Right atrium auricular region (tissue), 2 donors: ENCODE measurements around the gene KLRC3. TPM values are rescaled to one million over a fixed set of nuclear protein-coding genes. Genes with fewer than 3 reads are reported as not detected.
A peak's percentile ranks its signal among the peaks of the same experiment; 100 is the strongest.

Source experiments
- DNase-seq: peaks from one replicate; pipeline ENCODE4 v3.0.0-alpha.2; 2019; ENCODE audit warnings: low spot score
- H3K27ac ChIP-seq, 2 donors: fragments of 200-600 bp; sonication (generic); 1 replicate in 1 of 2; 2 replicates in 1 of 2; pipeline ENCODE4 v1.5.1; 2016 to 2019
- H3K27me3 ChIP-seq, 2 donors: fragments of 200-600 bp; sonication (generic); one replicate each; pipeline versions ENCODE4 v1.5.1 to v1.6.0; 2017 to 2019
- H3K36me3 ChIP-seq: fragments of 200-600 bp; sonication (generic); one replicate; pipeline ENCODE4 v1.5.1; 2016
- H3K4me1 ChIP-seq, 2 donors: fragments of 200-600 bp; sonication (generic); one replicate each; pipeline versions ENCODE4 v1.5.1 to v1.6.0; 2017 to 2019
- H3K4me3 ChIP-seq, 2 donors: fragments of 200-600 bp; sonication (generic); 1 replicate in 1 of 2; 2 replicates in 1 of 2; pipeline ENCODE4 v1.5.1; 2017 to 2019; ENCODE audit warnings: mild to moderate bottlenecking in 1 of 2, moderate library complexity in 1 of 2
- H3K9me3 ChIP-seq, 2 donors: fragments of 200-600 bp; sonication (generic); one replicate each; pipeline ENCODE4 v1.5.1; 2019
- CTCF ChIP-seq, 2 donors: fragments of 200-600 bp; sonication (generic); IDR thresholded peaks; one replicate each; pipeline ENCODE4 v1.5.1; 2019; ENCODE audit warnings: antibody characterized with exemption in 2 of 2
- total RNA-seq, 2 donors: library from RNA; depleted of rRNA; stranded (reverse); fragments of >200 nt; gene quantifications; one replicate each; pipeline ENCODE4 v1.1.0, GENCODE V29; 2016

KLRC3 gene
- total RNA-seq, 2 donors from 2014 or later: not detected

- no peaks in the 10 kb centered on the region for H3K9me3 ChIP-seq
- TF ChIP-seq CTCF (IDR thresholded peaks at IDR 0.05): no peak
- peak overlapping the region; percentile 63 to 67 for H3K4me3 ChIP-seq
- H3K27me3 ChIP-seq: no peaks in the 10 kb centered on the region
- no peaks in the 10 kb centered on the region for H3K36me3 ChIP-seq
- peaks cover 0 to 20% of the 10 kb centered on the region in 2 donors for H3K4me1 ChIP-seq
- DNase-seq: no peak
- H3K27ac ChIP-seq: peak overlapping the region; percentile 84 to 92
Measured at GRCh38 chr12:10364815-10365622, 55.4 kb downstream of the KLRC3 start.

- H3K27me3 ChIP-seq: no peaks in the 10 kb centered on the region
- peak overlapping the region; percentile 63 to 67 for H3K4me3 ChIP-seq
- TF ChIP-seq CTCF (IDR thresholded peaks at IDR 0.05): no peak
- peak overlapping the region; percentile 84 to 92 for H3K27ac ChIP-seq
- DNase-seq: no peak
- H3K4me1 ChIP-seq: peaks cover 0 to 20% of the 10 kb centered on the region in 2 donors
- no peaks in the 10 kb centered on the region for H3K9me3 ChIP-seq
- H3K36me3 ChIP-seq: no peaks in the 10 kb centered on the region
Measured at GRCh38 chr12:10363914-10364814, 56.2 kb downstream of the KLRC3 start.

GRCh38 chr12:10363658-10363913 lies 56.8 kb downstream of the KLRC3 start:
- Histone ChIP-seq H3K36me3 (no peaks in the 10 kb centered on the region), H3K27ac (peak overlapping the region; percentile 84 to 92), H3K4me3 (peak overlapping the region in 1 of 2 donors; percentile 67), H3K27me3 (no peaks in the 10 kb centered on the region), H3K9me3 (no peaks in the 10 kb centered on the region), H3K4me1 (peaks cover 0 to 20% of the 10 kb centered on the region in 2 donors)
- TF ChIP-seq CTCF (IDR thresholded peaks at IDR 0.05): no peak
- no peak for DNase-seq

GRCh38 chr12:10362828-10363657 lies 57.4 kb downstream of the KLRC3 start:
- Histone ChIP-seq H3K9me3 (no peaks in the 10 kb centered on the region), H3K4me3 (no peak overlapping the region), H3K27ac (peak overlapping the region; percentile 84 to 92), H3K27me3 (no peaks in the 10 kb centered on the region), H3K36me3 (no peaks in the 10 kb centered on the region), H3K4me1 (peaks cover 0 to 20% of the 10 kb centered on the region in 2 donors)
- no peak for TF ChIP-seq CTCF (IDR thresholded peaks at IDR 0.05)
- no peak for DNase-seq

GRCh38 chr12:10362325-10362724 lies 58.1 kb downstream of the KLRC3 start:
- H3K27me3 ChIP-seq: no peaks in the 10 kb centered on the region
- H3K4me3 ChIP-seq: no peak overlapping the region
- peaks cover 0 to 20% of the 10 kb centered on the region in 2 donors for H3K4me1 ChIP-seq
- no peaks in the 10 kb centered on the region for H3K9me3 ChIP-seq
- no peaks in the 10 kb centered on the region for H3K36me3 ChIP-seq
- H3K27ac ChIP-seq: no peak overlapping the region
- DNase-seq: no peak
- no peak for TF ChIP-seq CTCF (IDR thresholded peaks at IDR 0.05)

Other genes with a start within 250 kb of the KLRC3 start
- 1 to 10 TPM; 1.6 to 2.5 TPM for gene OLR1, start 248.5 kb downstream of the KLRC3 start, total RNA-seq
- under 1 TPM in 1 of 2 donors, not detected in 1; 0.51 TPM for gene TMEM52B, start 241.6 kb downstream of the KLRC3 start, total RNA-seq
- gene GABARAPL1, start 207.7 kb downstream of the KLRC3 start, total RNA-seq: 100 to 1,000 TPM; 180 to 335 TPM
- gene KLRD1, start 112.7 kb downstream of the KLRC3 start, total RNA-seq: under 1 TPM; 0.82 to 0.94 TPM
- under 1 TPM; 0.28 to 0.59 TPM for gene KLRK1, start 30.6 kb downstream of the KLRC3 start, total RNA-seq
- not detected for gene KLRC4, start 10.8 kb downstream of the KLRC3 start, total RNA-seq
- gene KLRC2, start 15.4 kb upstream of the KLRC3 start, total RNA-seq: not detected
- under 1 TPM in 1 of 2 donors, not detected in 1; 0.24 TPM for gene KLRC1, start 32.8 kb upstream of the KLRC3 start, total RNA-seq
- gene EIF2S3B, start 85.3 kb upstream of the KLRC3 start, total RNA-seq: not detected
- 1 to 10 TPM; 5.5 to 6.2 TPM for gene MAGOHB, start 193.0 kb upstream of the KLRC3 start, total RNA-seq